ENCODE data around the gene ISX. TPM values are rescaled to one million over a fixed set of nuclear protein-coding genes. Genes with fewer than 3 reads are reported as not detected.

Gene ISX
- total RNA-seq, 1 donor from 2014 or later = not detected

- intact Hi-C loops (cut with micrococcal nuclease) = no loop called here
Observed at GRCh38 chr22:35037089-35037488, 28.9 kb upstream of the ISX start.

GRCh38 chr22:35039625-35040024, 26.3 kb upstream of the ISX start:
- H3K4me3 ChIP-seq = no peak overlapping the region
- no peak for TF ChIP-seq CTCF (IDR thresholded peaks at IDR 0.05; ENCODE audit: borderline replicate concordance)
- H3K36me3 ChIP-seq = no peaks in the 10 kb centered on the region
- no peak for DNase-seq
- no peaks in the 10 kb centered on the region for H3K9me3 ChIP-seq (replicated peaks)
- intact Hi-C loops (cut with micrococcal nuclease) = no loop called here
- H3K27me3 ChIP-seq (ENCODE audit: low read depth) = peaks cover 63% of the 10 kb centered on the region
- H3K4me1 ChIP-seq = no peaks in the 10 kb centered on the region
- H3K27ac ChIP-seq (replicated peaks) = no peak overlapping the region

More at GRCh38 chr22:35037089-35037488, 28.9 kb upstream of the ISX start:
- Histone ChIP-seq H3K9me3 (replicated peaks) (no peaks in the 10 kb centered on the region), H3K27ac (replicated peaks) (no peak overlapping the region), H3K27me3 (ENCODE audit: low read depth) (peaks cover 56% of the 10 kb centered on the region), H3K36me3 (no peaks in the 10 kb centered on the region), H3K4me3 (no peak overlapping the region), H3K4me1 (no peaks in the 10 kb centered on the region)
- no peak for TF ChIP-seq CTCF (IDR thresholded peaks at IDR 0.05; ENCODE audit: borderline replicate concordance)
- DNase-seq = no peak

- no peak overlapping the region for H3K4me3 ChIP-seq
- H3K9me3 ChIP-seq (replicated peaks) = peaks cover 6% of the 10 kb centered on the region
- DNase-seq = no peak
- H3K36me3 ChIP-seq = no peaks in the 10 kb centered on the region
- no peak for TF ChIP-seq CTCF (IDR thresholded peaks at IDR 0.05; ENCODE audit: borderline replicate concordance)
- no peak overlapping the region for H3K27ac ChIP-seq (replicated peaks)
- no peaks in the 10 kb centered on the region for H3K4me1 ChIP-seq
- H3K27me3 ChIP-seq (ENCODE audit: low read depth) = peaks cover 85% of the 10 kb centered on the region
- intact Hi-C loops (cut with micrococcal nuclease) = no loop called here
Observed at GRCh38 chr22:35043252-35043933, 22.6 kb upstream of the ISX start.

GRCh38 chr22:35043934-35044319, 22.0 kb upstream of the ISX start:
- DNase-seq = no peak
- Histone ChIP-seq H3K9me3 (replicated peaks) (peaks cover 6% of the 10 kb centered on the region), H3K27me3 (ENCODE audit: low read depth) (peaks cover 85% of the 10 kb centered on the region), H3K4me3 (no peak overlapping the region), H3K27ac (replicated peaks) (no peak overlapping the region), H3K36me3 (no peaks in the 10 kb centered on the region), H3K4me1 (no peaks in the 10 kb centered on the region)
- no peak for TF ChIP-seq CTCF (IDR thresholded peaks at IDR 0.05; ENCODE audit: borderline replicate concordance)
- intact Hi-C loops (cut with micrococcal nuclease) = no loop called here

- H3K27me3 ChIP-seq (ENCODE audit: low read depth) = peaks cover 87% of the 10 kb centered on the region
- peaks cover 6% of the 10 kb centered on the region for H3K9me3 ChIP-seq (replicated peaks)
- no peak for DNase-seq
- H3K4me3 ChIP-seq = no peak overlapping the region
- no peaks in the 10 kb centered on the region for H3K4me1 ChIP-seq
- intact Hi-C loops (cut with micrococcal nuclease) = no loop called here
- TF ChIP-seq CTCF (IDR thresholded peaks at IDR 0.05; ENCODE audit: borderline replicate concordance) = no peak
- no peaks in the 10 kb centered on the region for H3K36me3 ChIP-seq
- no peak overlapping the region for H3K27ac ChIP-seq (replicated peaks)
Observed at GRCh38 chr22:35044607-35045390, 21.2 kb upstream of the ISX start.
